H1 (cell line): ENCODE measurements around the gene C21orf91. TPM values are rescaled to one million over a fixed set of nuclear protein-coding genes. Genes with fewer than 3 reads are reported as not detected.

Experiments used
- CHD2 ChIP-seq: IDR thresholded peaks from 2 replicates; pipeline ENCODE4 v1.6.1; 2012; ENCODE audit warnings: low read length, improper control_type of control experiment
- CHD7 ChIP-seq: fragments of 300-600 bp; sonication (generic); IDR thresholded peaks from 2 replicates; pipeline ENCODE4 v1.7.1; 2012; ENCODE audit warnings: low read length, moderate library complexity, mild to moderate bottlenecking, inconsistent platforms; ENCODE audit not compliant: insufficient replicate concordance
- FOSL1 ChIP-seq: IDR thresholded peaks from 2 replicates; pipeline ENCODE4 v1.6.1; 2011; ENCODE audit warnings: mild to moderate bottlenecking, low read depth, low read length, moderate library complexity; ENCODE audit not compliant: insufficient read depth
- NANOG ChIP-seq: IDR thresholded peaks from 2 replicates; pipeline ENCODE4 v1.6.1; 2011; ENCODE audit warnings: low read length, low read depth, mild to moderate bottlenecking, inconsistent platforms; ENCODE audit not compliant: insufficient read depth, poor library complexity, severe bottlenecking
- NRF1 ChIP-seq: IDR thresholded peaks from 2 replicates; pipeline ENCODE4 v1.6.1; 2011; ENCODE audit warnings: mild to moderate bottlenecking, low read depth, low read length, improper control_type of control experiment
- TEAD4 ChIP-seq: IDR thresholded peaks from 2 replicates; pipeline ENCODE4 v1.6.1; 2012; ENCODE audit warnings: low read depth, low read length, inconsistent platforms, mixed read lengths
- ZNF274 ChIP-seq: IDR thresholded peaks from 2 replicates; pipeline ENCODE4 v1.7.0; 2012; ENCODE audit warnings: low read length, borderline replicate concordance; ENCODE audit errors: extremely low read depth
- polyA plus RNA-seq, 7 experiments: library from polyadenylated mRNA; depleted of rRNA in 3 of 7; stranded (reverse) in 5 of 7; unstranded in 2 of 7; fragments of >200 nt in 5 of 7; fragments of 200-250 nt in 2 of 7; gene quantifications; 1 replicate in 5 of 7; 2 replicates in 1 of 7; 4 replicates in 1 of 7; pipeline versions ENCODE4 v1.2.1 to v1.2.3, GENCODE V29; 2011 to 2013; ENCODE audit warnings: missing spikeins in 2 of 7, mixed read lengths in 2 of 7
- total RNA-seq: library from RNA; stranded (reverse); fragmentation: NEBNext Ultra II Directional; extraction: Animal tissue kit (Norgen Biotek cat#: 25700); gene quantifications from 2 replicates; pipeline ENCODE4 v1.2.1, GENCODE V29; 2021

C21orf91 gene
- total and polyA plus RNA-seq, 2 of the 8 experiments (the other 6 are each of a cell fraction or from before 2014, with no cell fraction given): 4.9 to 33.6 TPM

- TF ChIP-seq CHD7: no peak
- TF ChIP-seq TEAD4: no peak
- TF ChIP-seq ZNF274: no peak
- TF ChIP-seq FOSL1: no peak
- no peak for TF ChIP-seq CHD2
- no peak for TF ChIP-seq NANOG
- TF ChIP-seq NRF1: no peak
Observed at GRCh38 chr21:17821121-17821520, 2.0 kb upstream of the C21orf91 start (continued).
